ENCODE data around the gene SIGLEC14. TPM values are rescaled to one million over a fixed set of nuclear protein-coding genes. Genes with fewer than 3 reads are reported as not detected.

Gene SIGLEC14
- total and polyA plus RNA-seq, 2 donors (not counting 3 experiments of a cell fraction or from before 2014, with no cell fraction given), result 0.10 TPM; not detected in 1

GRCh38 chr19:51695088-51695487 lies 48.5 kb upstream of the SIGLEC14 start:
- Histone ChIP-seq H4K20me1 (replicated peaks; ENCODE audit: control insufficient read depth, extremely low read depth, insufficient read depth, low read length) (peaks cover 5% of the 10 kb centered on the region), H3K79me2 (ENCODE audit: control insufficient read depth, insufficient read depth, low read length) (peaks cover 68% of the 10 kb centered on the region), H3K9ac (replicated peaks; ENCODE audit: extremely low read depth, insufficient read depth, low read length) (no peak overlapping the region), H3K9me1 (replicated peaks; ENCODE audit: control insufficient read depth, extremely low read depth, insufficient read depth, low read length) (no peaks in the 10 kb centered on the region), H3K9me3 (replicated peaks; ENCODE audit: control insufficient read depth, insufficient read depth, low read length) (no peaks in the 10 kb centered on the region), H3K27me3 (ENCODE audit: control insufficient read depth in 2 of 2, insufficient read depth in 2 of 2, low read length in 2 of 2) (no peaks in the 10 kb centered on the region), H3K4me2 (ENCODE audit: insufficient read depth, low read length) (no peak overlapping the region), H3K4me3 (replicated peaks in 1 of 3; ENCODE audit: insufficient read depth in 1 of 3, low read depth in 1 of 3, low read length in 3 of 3) (no peak overlapping the region), H2AFZ (ENCODE audit: low read depth, low read length) (no peak overlapping the region), H3K36me3 (ENCODE audit: control insufficient read depth in 2 of 2, extremely low read depth in 1 of 2, insufficient read depth in 2 of 2, low read length in 2 of 2) (peaks cover 18 to 46% of the 10 kb centered on the region in 2 experiments), H3K4me1 (ENCODE audit: control insufficient read depth, extremely low read depth, insufficient read depth, low read length) (peaks cover 10% of the 10 kb centered on the region), H3K27ac (ENCODE audit: insufficient read depth, low read depth, low read length) (no peak overlapping the region)
- FAIRE-seq (no peak), DNase-seq (ENCODE audit: low read depth, low spot score) (no peak)
- dilution Hi-C loops (cut with MboI; ENCODE audit: extremely low pct_ligation_motif_present, low sequenced_read_pairs), result no loop called here
- ChIA-PET POLR2A (no interaction called here), CTCF (no interaction called here)
- intact Hi-C loops (cut with micrococcal nuclease), result no loop called here
- TF ChIP-seq MAX (IDR thresholded peaks at IDR 0.05; ENCODE audit: insufficient read depth, insufficient read length) (no peak), POLR2A (IDR thresholded peaks at IDR 0.05; ENCODE audit: low read depth, low read length) (no peak), POLR2AphosphoS5 (IDR thresholded peaks at IDR 0.05; ENCODE audit: insufficient read depth, low read depth, low read length) (no peak), EZH2 (IDR thresholded peaks at IDR 0.05; ENCODE audit: borderline replicate concordance, low read depth, low read length, severe bottlenecking) (no peak), FOS (IDR thresholded peaks at IDR 0.05; ENCODE audit: borderline replicate concordance, insufficient read depth, low read length) (no peak), CTCF (IDR thresholded peaks at IDR 0.05; ENCODE audit: extremely low read depth in 1 of 2, insufficient read depth in 1 of 2, low read depth in 1 of 2, low read length in 2 of 2) (no peak)
- no TSS peak for BruUV-seq (replicated peaks)
